MM.1S (cell line): ENCODE measurements around the gene P4HTM.

Experiments used
- DNase-seq: peaks from one replicate; pipeline ENCODE4 v3.0.0-alpha.2; 2015
- H2AFZ ChIP-seq: fragments of 300-600 bp; sonication (generic); 2 replicates; pipeline ENCODE4 v1.6.0; 2016; ENCODE audit warnings: antibody characterized with exemption, low read length
- H3F3A ChIP-seq: fragments of 300-600 bp; sonication (generic); 2 replicates; pipeline ENCODE4 v1.6.1; 2016; ENCODE audit warnings: mild to moderate bottlenecking, antibody characterized with exemption, low read length, moderate library complexity, mixed read lengths; ENCODE audit not compliant: insufficient read depth
- H3K27ac ChIP-seq: fragments of 300-600 bp; sonication (generic); 2 replicates; pipeline ENCODE4 v1.5.1; 2016; ENCODE audit warnings: mild to moderate bottlenecking, low read length
- H3K27me3 ChIP-seq: fragments of 300-600 bp; sonication (generic); replicated peaks from 2 replicates; pipeline ENCODE4 v1.6.0; 2016; ENCODE audit warnings: low read length; ENCODE audit not compliant: insufficient read depth
- H3K36me3 ChIP-seq: fragments of 300-600 bp; sonication (generic); replicated peaks from 2 replicates; pipeline ENCODE4 v1.6.1; 2016; ENCODE audit warnings: mild to moderate bottlenecking, low read length, mixed read lengths; ENCODE audit not compliant: insufficient read depth
- H3K4me1 ChIP-seq: fragments of 300-600 bp; sonication (generic); 2 replicates; pipeline ENCODE4 v1.6.1; 2016; ENCODE audit warnings: low read length, mixed read lengths
- H3K4me2 ChIP-seq: fragments of 300-600 bp; sonication (generic); 2 replicates; pipeline ENCODE4 v1.6.0; 2016; ENCODE audit warnings: low read depth, low read length
- H3K4me3 ChIP-seq: fragments of 300-600 bp; sonication (generic); 2 replicates; pipeline ENCODE4 v1.5.1; 2016; ENCODE audit warnings: low read length, mixed read lengths
- H3K79me2 ChIP-seq: fragments of 300-600 bp; sonication (generic); 2 replicates; pipeline ENCODE4 v1.6.1; 2016; ENCODE audit warnings: mixed run types, low read length, mixed read lengths
- H3K9ac ChIP-seq: fragments of 300-600 bp; sonication (generic); 2 replicates; pipeline ENCODE4 v1.6.1; 2016; ENCODE audit warnings: low read length, mixed read lengths
- H3K9me2 ChIP-seq: fragments of 300-600 bp; sonication (generic); replicated peaks from 2 replicates; pipeline ENCODE4 v1.6.1; 2016; ENCODE audit warnings: mild to moderate bottlenecking, low read length, mixed read lengths; ENCODE audit not compliant: insufficient read depth
- H3K9me3 ChIP-seq: fragments of 300-600 bp; sonication (generic); replicated peaks from 2 replicates; pipeline ENCODE4 v1.6.1; 2016; ENCODE audit warnings: mild to moderate bottlenecking, low read length, mixed read lengths; ENCODE audit not compliant: insufficient read depth
- H4K20me1 ChIP-seq: fragments of 300-600 bp; sonication (generic); 2 replicates; pipeline ENCODE4 v1.6.1; 2016; ENCODE audit warnings: mild to moderate bottlenecking, low read length, moderate library complexity, mixed read lengths; ENCODE audit not compliant: insufficient read depth
- CTCF ChIP-seq: fragments of 300-600 bp; sonication (generic); IDR thresholded peaks from 2 replicates; pipeline ENCODE4 v1.5.1; 2016; ENCODE audit warnings: antibody characterized with exemption, low read length, mixed read lengths
- EZH2 ChIP-seq: fragments of 300-600 bp; sonication (generic); optimal IDR thresholded peaks from 2 replicates; pipeline ENCODE3; 2017; ENCODE audit warnings: low read depth, mild to moderate bottlenecking, antibody characterized with exemption, low read length, mixed read lengths
- EZH2phosphoT487 ChIP-seq: fragments of 300-600 bp; sonication (generic); IDR thresholded peaks from 2 replicates; pipeline ENCODE4 v1.6.1; 2018; ENCODE audit warnings: antibody characterized with exemption, low read length

The P4HTM gene

GRCh38 chr3:48997102-48997635 is 7.1 kb downstream of the P4HTM start:
- no peak overlapping the region for H3K4me2 ChIP-seq
- H3K4me3 ChIP-seq: no peak overlapping the region
- no peaks in the 10 kb centered on the region for H3K4me1 ChIP-seq
- no peaks in the 10 kb centered on the region for H3K36me3 ChIP-seq
- no peaks in the 10 kb centered on the region for H3K9me2 ChIP-seq
- no peaks in the 10 kb centered on the region for H4K20me1 ChIP-seq
- H3K27me3 ChIP-seq: no peaks in the 10 kb centered on the region
- DNase-seq: no peak
- no peak overlapping the region for H3K9ac ChIP-seq
- H3K79me2 ChIP-seq: peaks cover 16% of the 10 kb centered on the region
- no peaks in the 10 kb centered on the region for H3F3A ChIP-seq
- H3K27ac ChIP-seq: no peak overlapping the region
- no peaks in the 10 kb centered on the region for H3K9me3 ChIP-seq
- H2AFZ ChIP-seq: no peak overlapping the region
- no peak for TF ChIP-seq CTCF
- no peak for TF ChIP-seq EZH2phosphoT487
- TF ChIP-seq EZH2: no peak

DNA sequence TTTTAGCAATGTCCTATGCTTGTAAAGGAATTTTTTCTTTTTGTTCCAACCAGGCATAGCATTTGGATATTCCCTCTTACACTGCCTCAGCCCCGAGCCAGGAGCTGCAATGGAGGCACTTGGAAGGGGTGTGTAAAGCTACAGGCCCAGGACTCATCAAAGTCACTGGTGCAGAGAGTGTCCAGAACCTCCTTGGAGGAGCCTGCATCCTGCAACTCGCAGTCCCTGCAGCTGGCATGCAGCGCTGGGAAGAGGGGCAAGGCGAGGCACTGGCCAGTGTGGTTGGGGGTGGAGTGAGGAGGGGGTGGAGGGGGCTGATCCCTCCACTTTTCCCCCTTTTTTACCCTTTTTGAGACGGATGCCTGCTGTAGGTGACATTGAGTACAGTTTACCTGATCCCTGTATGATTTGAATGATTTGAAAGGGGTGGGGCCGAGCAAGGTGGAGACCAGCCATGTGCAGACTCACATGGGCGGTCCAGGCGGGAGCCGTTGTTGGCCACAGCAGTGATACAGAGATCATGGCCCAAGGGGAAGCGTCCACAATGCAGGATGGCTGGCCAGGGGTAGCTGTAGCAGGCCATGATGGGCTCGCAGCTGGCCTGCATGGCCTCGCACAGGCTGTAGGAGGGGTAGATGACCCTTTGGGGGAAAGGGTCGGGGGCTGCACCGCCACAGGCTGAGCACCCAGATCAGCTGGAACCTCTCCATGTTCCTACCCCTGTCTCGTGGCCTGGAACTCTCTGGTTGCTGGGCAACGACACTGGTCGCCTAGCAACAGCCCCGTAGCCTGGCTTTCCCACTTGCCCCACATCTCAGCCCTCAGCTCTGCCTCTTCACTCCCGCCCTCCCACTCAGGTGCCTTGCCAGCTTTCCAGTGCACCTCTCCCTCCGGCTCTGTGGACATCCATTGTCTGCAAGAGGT is 7.9 kb downstream of the P4HTM start:
- no peak for DNase-seq
- H3K4me2 ChIP-seq: no peak overlapping the region
- no peak overlapping the region for H3K27ac ChIP-seq
- no peaks in the 10 kb centered on the region for H3K36me3 ChIP-seq
- H3K27me3 ChIP-seq: no peaks in the 10 kb centered on the region
- H3K9me2 ChIP-seq: no peaks in the 10 kb centered on the region
- no peaks in the 10 kb centered on the region for H3K4me1 ChIP-seq
- no peak overlapping the region for H3K4me3 ChIP-seq
- no peak for TF ChIP-seq EZH2phosphoT487
- TF ChIP-seq CTCF: no peak
- TF ChIP-seq EZH2: no peak
- H3F3A ChIP-seq: no peaks in the 10 kb centered on the region
- H3K79me2 ChIP-seq: peaks cover 10% of the 10 kb centered on the region; the same call in 1 of the 2 replicates
- no peak overlapping the region for H2AFZ ChIP-seq
- H3K9ac ChIP-seq: no peak overlapping the region
- H4K20me1 ChIP-seq: no peaks in the 10 kb centered on the region
- H3K9me3 ChIP-seq: no peaks in the 10 kb centered on the region

DNA sequence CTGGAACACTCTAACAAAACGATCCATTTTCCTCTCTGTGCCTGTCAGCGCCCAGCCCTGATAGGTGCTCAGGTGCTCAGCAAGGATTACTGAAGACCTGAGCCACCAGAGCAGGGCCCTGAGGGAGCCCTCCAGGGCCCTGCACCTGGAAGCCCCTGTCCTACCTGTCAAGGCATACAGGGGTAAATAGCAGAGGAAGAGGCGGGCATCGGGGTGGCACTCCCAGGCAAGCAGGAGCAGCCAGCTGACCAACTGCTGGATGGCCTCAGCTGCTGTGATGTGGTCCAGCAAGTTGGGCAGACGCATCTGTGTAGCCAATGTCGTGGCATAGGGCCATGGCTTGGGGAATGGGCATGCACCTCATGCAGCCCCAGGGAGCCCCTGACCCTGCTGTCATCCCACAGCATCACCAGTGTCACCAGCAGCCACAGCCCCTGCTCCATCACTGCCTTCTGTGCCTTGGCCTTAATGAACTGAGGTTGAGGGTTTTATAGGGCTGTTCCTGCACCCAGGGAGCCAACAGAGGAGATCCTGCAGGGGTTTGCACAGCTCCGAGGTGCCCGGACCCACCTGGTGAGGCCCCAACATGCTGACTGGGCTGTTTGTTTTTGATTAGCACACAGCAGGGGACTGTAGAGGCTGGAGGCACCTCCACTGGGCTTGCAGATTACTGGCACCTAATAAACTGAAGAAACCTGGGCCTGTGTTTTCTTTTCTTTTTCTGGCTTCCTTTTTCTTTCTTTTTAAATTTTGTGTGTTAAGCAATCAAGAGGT is 9.2 kb downstream of the P4HTM start:
- TF ChIP-seq EZH2phosphoT487: no peak
- no peak for TF ChIP-seq EZH2
- TF ChIP-seq CTCF: no peak
- Histone ChIP-seq H3K36me3 (no peaks in the 10 kb centered on the region), H3K4me2 (no peak overlapping the region), H3K4me3 (no peak overlapping the region), H2AFZ (no peak overlapping the region), H3K27ac (no peak overlapping the region), H3K4me1 (no peaks in the 10 kb centered on the region), H3K27me3 (no peaks in the 10 kb centered on the region), H3K9ac (no peak overlapping the region), H3F3A (no peaks in the 10 kb centered on the region), H4K20me1 (no peaks in the 10 kb centered on the region), H3K79me2 (0 out of 2 replicates have a peak, but pooled peaks cover 3% of the 10 kb centered on the region), H3K9me3 (no peaks in the 10 kb centered on the region), H3K9me2 (no peaks in the 10 kb centered on the region)
- DNase-seq: no peak
